Endothelial cell of umbilical vein (primary cell): Measurements from ENCODE around the gene GSTA1. TPM values are rescaled to one million over a fixed set of nuclear protein-coding genes. Genes with fewer than 3 reads are reported as not detected.
"Not testable (repeated sequence)": the region's sequence is repeated elsewhere in the genome, so short reads cannot be mapped to it uniquely, and the experiment has no call there.

Experiments
- BruUV-seq: library from RNA; stranded (reverse); fragments of 400-500 nt; replicated peaks from 2 replicates; lab custom pipeline; 2021; lab: Mats Ljungman, UMichigan
- CTCF ChIA-PET: fragments of 300-600, 350-600 bp; sonication (Branson Sonifier 250); formaldehyde crosslinking; loops from one replicate; lab custom pipeline; 2021; ENCODE audit warnings: antibody characterized with exemption, inconsistent platforms; lab: Charles Lee
- POLR2A ChIA-PET: fragments of 300-600, 350-600 bp; sonication (Branson Sonifier 250); formaldehyde crosslinking; loops from one replicate; lab custom pipeline; 2021; ENCODE audit warnings: antibody characterized with exemption, inconsistent platforms; lab: Charles Lee
- DNase-seq: peaks from one replicate; pipeline ENCODE4 v3.0.0-alpha.2; 2011; ENCODE audit warnings: low read depth, low spot score
- FAIRE-seq: peaks from 2 replicates; lab custom pipeline; 2011; peaks lifted over from hg19 to GRCh38; lab: Jason Lieb, UNC
- H2AFZ ChIP-seq: 2 replicates; pipeline ENCODE4 v1.6.0; 2012; ENCODE audit warnings: low read depth, low read length, control low read depth, inconsistent platforms
- H3K27ac ChIP-seq: 2 replicates; pipeline ENCODE4 v1.5.1; 2011; ENCODE audit warnings: low read depth, mild to moderate bottlenecking, control low read depth, low read length, moderate library complexity; ENCODE audit not compliant: insufficient read depth
- H3K27me3 ChIP-seq, 2 experiments: 2 replicates each; pipeline versions ENCODE4 v1.6.0 to v1.6.1; 2011; ENCODE audit warnings: low read length in 2 of 2, mixed read lengths in 1 of 2; ENCODE audit not compliant: control insufficient read depth in 2 of 2, insufficient read depth in 2 of 2
- H3K36me3 ChIP-seq, 2 experiments: 2 replicates in 1 of 2; 3 replicates in 1 of 2; pipeline ENCODE4 v1.5.1; 2011; ENCODE audit warnings: low read length in 2 of 2, mild to moderate bottlenecking in 1 of 2, moderate library complexity in 1 of 2; ENCODE audit not compliant: control insufficient read depth in 2 of 2, insufficient read depth in 2 of 2; ENCODE audit errors: extremely low read depth in 1 of 2
- H3K4me1 ChIP-seq: 3 replicates; pipeline ENCODE4 v1.5.1; 2011; ENCODE audit warnings: mild to moderate bottlenecking, low read length; ENCODE audit not compliant: control insufficient read depth, insufficient read depth; ENCODE audit errors: extremely low read depth
- H3K4me2 ChIP-seq: 2 replicates; pipeline ENCODE4 v1.6.1; 2011; ENCODE audit warnings: low read length, control low read depth, mixed read lengths; ENCODE audit not compliant: insufficient read depth
- H3K4me3 ChIP-seq, 3 experiments: fragments of 200-600 bp in 1 of 3; sonication (generic), shearing (Covaris generic) in 1 of 3; replicated peaks in 1 of 3; 2 replicates each; pipeline ENCODE4 v1.5.1; 2011 to 2016; ENCODE audit warnings: control low read depth in 3 of 3, low read length in 3 of 3, mild to moderate bottlenecking in 2 of 3, inconsistent platforms in 1 of 3, low read depth in 1 of 3, moderate library complexity in 1 of 3; ENCODE audit not compliant: insufficient read depth in 1 of 3
- H3K79me2 ChIP-seq: 2 replicates; pipeline ENCODE4 v1.6.0; 2012; ENCODE audit warnings: low read length, inconsistent platforms; ENCODE audit not compliant: control insufficient read depth, insufficient read depth
- H3K9ac ChIP-seq: replicated peaks from 2 replicates; pipeline ENCODE3; 2011; ENCODE audit warnings: low read length, control low read depth; ENCODE audit not compliant: insufficient read depth; ENCODE audit errors: extremely low read depth
- H3K9me1 ChIP-seq: replicated peaks from 3 replicates; pipeline ENCODE4 v1.6.0; 2011; ENCODE audit warnings: mild to moderate bottlenecking, low read length; ENCODE audit not compliant: control insufficient read depth, insufficient read depth; ENCODE audit errors: extremely low read depth
- H3K9me3 ChIP-seq: replicated peaks from 2 replicates; pipeline ENCODE4 v1.5.1; 2012; ENCODE audit warnings: low read length, inconsistent platforms; ENCODE audit not compliant: control insufficient read depth, insufficient read depth
- H4K20me1 ChIP-seq: replicated peaks from 2 replicates; pipeline ENCODE3; 2011; ENCODE audit warnings: mild to moderate bottlenecking, low read length; ENCODE audit not compliant: control insufficient read depth, insufficient read depth; ENCODE audit errors: extremely low read depth
- dilution Hi-C: fragments of 300-500 bp; cut with MboI; formaldehyde crosslinking; loops from one replicate; pipeline ENCODE4 v1.15.0; 2019; ENCODE audit warnings: low sequenced_read_pairs; ENCODE audit not compliant: extremely low pct_ligation_motif_present
- intact Hi-C: fragments of 100-400 bp; cut with micrococcal nuclease; formaldehyde crosslinking; loops from one replicate; pipeline ENCODE4 v1.10.0; 2022
- polyA plus RNA-seq, 4 experiments: library from polyadenylated mRNA; depleted of rRNA in 3 of 4; stranded (reverse) in 3 of 4; unstranded in 1 of 4; fragments of >200 nt; gene quantifications; 2 replicates each; pipeline versions ENCODE4 v1.2.1 to v1.2.3, GENCODE V29; 2011 to 2012; ENCODE audit warnings: missing spikeins in 1 of 4
- total RNA-seq: library from RNA; stranded (reverse); gene quantifications from 2 replicates; pipeline ENCODE4 v1.2.3, GENCODE V29; 2021

Gene GSTA1
- total and polyA plus RNA-seq, 2 donors (not counting 3 experiments of a cell fraction or from before 2014, with no cell fraction given), result not detected

GRCh38 chr6:52825900-52826459 lies 22.4 kb upstream of the GSTA1 start:
- H3K27ac ChIP-seq, H3K9me3 ChIP-seq, H3K79me2 ChIP-seq, H3K9me1 ChIP-seq, H3K4me3 ChIP-seq, H3K27me3 ChIP-seq, H2AFZ ChIP-seq, intact Hi-C loops, H3K4me1 ChIP-seq, dilution Hi-C loops, FAIRE-seq, BruUV-seq, DNase-seq, H3K36me3 ChIP-seq, POLR2A ChIA-PET, H4K20me1 ChIP-seq, H3K9ac ChIP-seq, H3K4me2 ChIP-seq, CTCF ChIA-PET: not testable (repeated sequence)

GRCh38 chr6:52825270-52825793 lies 21.7 kb upstream of the GSTA1 start:
- H3K79me2 ChIP-seq, H3K4me3 ChIP-seq, H3K4me1 ChIP-seq, H2AFZ ChIP-seq, H3K9ac ChIP-seq, H3K27ac ChIP-seq, DNase-seq, POLR2A ChIA-PET, intact Hi-C loops, FAIRE-seq, H3K9me1 ChIP-seq, H3K27me3 ChIP-seq, CTCF ChIA-PET, H3K9me3 ChIP-seq, dilution Hi-C loops, BruUV-seq, H3K4me2 ChIP-seq, H4K20me1 ChIP-seq, H3K36me3 ChIP-seq: not testable (repeated sequence)
